Astrocyte of the cerebellum (primary cell): Measurements from ENCODE around the gene NKTR.

Experiments
- DNase-seq: peaks from one replicate; pipeline ENCODE4 v3.0.0-alpha.2; 2011; ENCODE audit warnings: low read depth
- H3K4me3 ChIP-seq: 2 replicates; pipeline ENCODE4 v1.5.1; 2011; ENCODE audit warnings: mild to moderate bottlenecking, low read depth, low read length, moderate library complexity
- in situ Hi-C: cut with HindIII; loops from 2 replicates; pipeline ENCODE4 v1.10.0; 2017; ENCODE audit warnings: low sequenced_read_pairs
- TF ChIP-seq, protein P1 (sequence below): IDR thresholded peaks from 2 replicates; pipeline ENCODE4 v1.5.1; 2012; ENCODE audit warnings: low read length, low read depth, moderate library complexity, mild to moderate bottlenecking; ENCODE audit errors: missing control alignments

Gene NKTR

DNA sequence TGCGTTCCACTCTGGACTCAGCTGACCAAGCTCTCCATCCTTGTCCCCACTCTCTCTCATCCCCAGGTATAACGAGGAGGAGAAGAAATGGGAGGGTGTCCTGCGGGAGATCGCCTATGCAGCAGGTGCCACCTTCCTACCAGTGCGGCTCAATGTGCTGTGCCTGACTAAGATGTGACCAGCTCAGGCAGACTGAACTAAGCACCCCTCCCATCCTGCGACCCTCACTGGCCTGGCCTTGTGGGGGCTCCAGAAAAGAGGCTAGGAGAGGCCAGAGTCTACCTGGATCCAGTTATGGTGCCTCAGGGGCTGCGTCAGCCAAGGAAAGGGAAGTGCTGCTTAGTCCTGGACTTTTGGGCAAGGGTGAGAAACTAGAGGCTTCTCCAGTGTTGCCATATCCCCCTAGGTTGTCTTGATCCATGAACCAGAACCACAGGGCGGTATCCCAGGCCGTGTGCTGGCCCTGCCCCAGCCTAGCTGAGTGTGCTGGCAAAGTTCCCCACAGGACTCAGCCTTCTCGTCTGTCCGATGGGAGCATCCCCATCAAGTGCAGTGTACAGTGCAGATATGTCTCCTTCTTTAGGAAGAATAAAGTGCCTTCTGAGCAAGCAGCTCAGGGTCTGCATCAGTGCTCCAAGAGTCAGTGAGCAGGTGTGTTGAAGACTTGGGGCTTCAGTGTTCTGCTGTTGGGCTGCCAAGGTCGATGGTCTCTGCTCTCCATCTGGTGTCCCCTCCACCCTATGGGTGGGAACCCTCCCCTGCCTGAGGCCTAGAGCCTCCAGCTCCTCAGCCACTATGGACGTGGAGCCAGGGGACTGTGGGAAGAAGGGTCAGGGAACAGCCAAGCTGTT lies 91.6 kb downstream of the NKTR start:
- DNase-seq, result no peak
- in situ Hi-C loops, result loop anchor here (5.0 kb wide), 1 partner anchor 40 kb away; the partner anchor contains the start of gene ZBTB47
- TF ChIP-seq, protein P1, sequence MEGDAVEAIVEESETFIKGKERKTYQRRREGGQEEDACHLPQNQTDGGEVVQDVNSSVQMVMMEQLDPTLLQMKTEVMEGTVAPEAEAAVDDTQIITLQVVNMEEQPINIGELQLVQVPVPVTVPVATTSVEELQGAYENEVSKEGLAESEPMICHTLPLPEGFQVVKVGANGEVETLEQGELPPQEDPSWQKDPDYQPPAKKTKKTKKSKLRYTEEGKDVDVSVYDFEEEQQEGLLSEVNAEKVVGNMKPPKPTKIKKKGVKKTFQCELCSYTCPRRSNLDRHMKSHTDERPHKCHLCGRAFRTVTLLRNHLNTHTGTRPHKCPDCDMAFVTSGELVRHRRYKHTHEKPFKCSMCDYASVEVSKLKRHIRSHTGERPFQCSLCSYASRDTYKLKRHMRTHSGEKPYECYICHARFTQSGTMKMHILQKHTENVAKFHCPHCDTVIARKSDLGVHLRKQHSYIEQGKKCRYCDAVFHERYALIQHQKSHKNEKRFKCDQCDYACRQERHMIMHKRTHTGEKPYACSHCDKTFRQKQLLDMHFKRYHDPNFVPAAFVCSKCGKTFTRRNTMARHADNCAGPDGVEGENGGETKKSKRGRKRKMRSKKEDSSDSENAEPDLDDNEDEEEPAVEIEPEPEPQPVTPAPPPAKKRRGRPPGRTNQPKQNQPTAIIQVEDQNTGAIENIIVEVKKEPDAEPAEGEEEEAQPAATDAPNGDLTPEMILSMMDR, result no peak
- no peak overlapping the region for H3K4me3 ChIP-seq

DNA sequence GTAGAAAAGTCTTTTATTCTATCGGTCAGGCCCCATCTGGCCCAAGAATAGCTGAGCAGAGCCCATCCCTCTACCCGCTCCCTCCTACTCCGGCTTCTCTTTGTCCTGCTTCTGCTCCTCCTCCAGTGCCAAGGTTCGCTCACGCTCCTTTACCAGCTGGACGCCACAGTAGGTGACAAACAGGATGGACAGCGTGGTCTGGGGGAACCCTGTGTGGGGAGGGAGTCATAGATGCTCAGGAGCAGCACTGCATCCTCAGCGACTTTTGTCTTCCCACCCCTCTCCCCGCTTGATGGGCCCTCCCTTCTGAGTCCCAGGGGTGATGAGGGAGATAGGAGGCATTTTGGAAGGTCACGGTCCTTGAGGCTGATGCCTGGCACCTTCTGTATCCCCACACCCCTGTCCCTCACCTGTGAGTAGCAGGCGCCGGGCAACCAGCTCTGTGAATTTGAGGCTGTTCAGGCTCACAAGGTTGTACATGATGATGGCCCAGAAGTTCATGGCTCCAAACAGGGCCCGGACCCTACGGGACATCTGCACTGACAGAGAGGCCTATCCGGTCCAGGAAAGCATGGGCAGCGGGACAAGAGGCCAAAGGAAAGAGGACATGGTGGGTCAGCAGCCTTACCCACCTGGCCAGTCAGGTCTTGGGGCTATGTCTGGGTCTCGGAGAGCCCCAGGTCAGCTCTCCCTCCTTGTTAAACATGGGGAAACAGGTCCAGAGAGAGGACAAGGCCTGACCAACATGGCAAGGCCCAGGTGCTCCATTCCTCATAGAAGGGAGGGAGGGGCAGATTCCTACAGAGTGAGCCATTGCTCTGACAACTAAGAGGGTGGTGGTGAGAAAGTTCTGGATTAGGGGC lies 92.4 kb downstream of the NKTR start:
- in situ Hi-C loops, result loop anchor here (5.0 kb wide), 1 partner anchor 41 kb away; the partner anchor contains the start of gene ZBTB47
- TF ChIP-seq, protein P1, result no peak
- H3K4me3 ChIP-seq, result no peak overlapping the region
- DNase-seq, result no peak

DNA sequence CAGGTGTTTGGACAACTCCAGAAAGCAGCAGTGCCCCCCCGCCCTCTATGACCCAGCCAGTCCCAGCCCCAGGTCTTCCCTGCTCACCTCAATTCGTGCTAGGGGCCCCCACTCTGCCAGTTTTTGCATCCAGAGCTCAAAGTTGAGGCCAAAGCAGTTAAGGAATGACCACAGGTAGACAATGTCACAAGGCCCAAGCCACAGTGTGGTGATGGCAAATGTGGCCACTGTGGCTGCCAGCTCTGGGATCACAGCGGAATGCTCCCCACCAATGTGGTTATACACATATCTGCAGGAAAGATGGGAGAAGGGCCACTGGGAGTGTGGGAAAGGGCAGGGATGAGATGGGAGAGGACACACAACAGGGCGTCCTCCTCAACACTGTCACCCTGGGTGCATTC lies 93.0 kb downstream of the NKTR start:
- in situ Hi-C loops, result loop anchor here (5.0 kb wide), 1 partner anchor 41 kb away; the partner anchor contains the start of gene ZBTB47
- no peak overlapping the region for H3K4me3 ChIP-seq
- no peak for DNase-seq
- TF ChIP-seq, protein P1, result no peak

DNA sequence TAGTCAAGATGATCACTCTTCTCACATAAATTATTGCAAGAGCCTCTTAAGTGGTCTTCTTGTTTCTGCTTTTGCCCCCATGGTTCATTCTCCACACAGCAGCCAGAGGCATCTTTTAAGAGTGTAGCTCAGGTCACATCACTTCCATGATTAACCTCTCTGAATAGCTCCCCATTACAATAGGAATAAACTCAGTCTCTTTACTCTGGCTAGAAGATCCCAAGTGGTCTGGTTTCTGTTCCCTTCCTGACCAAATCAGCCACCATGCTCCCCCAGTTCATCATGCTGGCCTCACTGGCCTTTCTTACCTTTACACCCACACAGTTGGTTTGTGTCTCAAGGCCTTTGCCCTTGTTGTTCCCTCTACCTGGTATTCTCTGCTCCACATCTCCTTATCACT lies 93.9 kb downstream of the NKTR start:
- no peak overlapping the region for H3K4me3 ChIP-seq
- in situ Hi-C loops, result loop anchor here (5.0 kb wide), 1 partner anchor 42 kb away; the partner anchor contains the start of gene ZBTB47
- TF ChIP-seq, protein P1, result no peak
- DNase-seq, result no peak

DNA sequence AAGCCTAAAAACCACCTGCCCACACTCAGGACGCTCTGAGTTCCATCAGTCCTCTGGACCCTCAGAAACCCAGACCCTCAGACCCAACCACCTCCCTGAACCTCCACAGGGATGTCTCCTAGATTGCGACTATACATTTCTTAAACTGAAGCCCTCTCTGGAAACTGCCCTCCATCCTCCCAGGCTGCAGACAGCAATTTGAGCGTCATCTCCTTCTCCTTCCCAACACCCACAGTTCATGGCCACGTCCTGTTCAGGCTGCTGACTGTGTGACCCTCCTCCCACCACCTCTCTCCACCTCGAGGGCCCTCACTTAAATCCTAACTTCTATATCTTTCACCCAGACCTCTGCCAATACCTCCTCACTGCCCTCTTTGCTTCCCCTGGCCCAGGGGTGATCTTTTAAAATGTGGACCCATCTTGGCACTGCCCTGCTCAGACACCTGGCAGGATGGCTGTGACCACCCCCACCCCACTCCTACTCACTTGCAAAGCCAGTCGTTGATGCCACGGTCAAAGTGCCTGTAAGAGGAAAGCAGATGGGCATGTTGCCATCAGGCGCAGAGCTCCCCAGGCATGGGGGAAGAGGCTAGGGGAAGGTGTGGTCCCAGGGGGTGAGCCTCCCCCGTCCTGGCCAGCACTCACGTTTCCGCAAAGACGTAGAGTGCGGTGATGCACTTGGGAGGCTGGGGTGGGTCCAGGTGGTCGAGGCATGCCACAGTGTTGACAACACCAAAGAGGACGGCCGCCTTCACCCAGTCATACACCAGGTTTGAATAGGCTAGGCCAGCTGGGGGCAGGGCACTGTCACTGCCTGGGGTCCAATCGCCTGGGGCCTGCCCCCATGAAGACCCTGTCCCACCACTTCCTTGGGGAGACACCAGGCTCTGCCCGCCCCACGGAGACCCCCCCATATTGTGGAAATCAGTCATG lies 96.1 kb downstream of the NKTR start:
- TF ChIP-seq, protein P1, result no peak
- H3K4me3 ChIP-seq, result no peak overlapping the region
- in situ Hi-C loops, result no loop called here

More for the DNA sequence above, 96.1 kb downstream of the NKTR start:
- no peak for DNase-seq
